SU-DHL-6 (cell line): Measurements from ENCODE around the gene ZC3HAV1.

Source experiments
- EZH2phosphoT487 ChIP-seq: fragments of 200-600 bp; sonication (generic), shearing (Covaris generic); conservative IDR thresholded peaks from 2 replicates; pipeline ENCODE4 v1.6.1; 2018; ENCODE audit warnings: mild to moderate bottlenecking, antibody characterized with exemption, low read length, moderate library complexity, mixed read lengths
- TF ChIP-seq, protein P1 (sequence below): fragments of 200-600 bp; sonication (generic); IDR thresholded peaks from one replicate; pipeline ENCODE4 v1.5.1; 2017; ENCODE audit warnings: antibody characterized with exemption, mild to moderate bottlenecking, low read length, moderate library complexity; ENCODE audit not compliant: insufficient read depth, poor library complexity, severe bottlenecking

DNA sequence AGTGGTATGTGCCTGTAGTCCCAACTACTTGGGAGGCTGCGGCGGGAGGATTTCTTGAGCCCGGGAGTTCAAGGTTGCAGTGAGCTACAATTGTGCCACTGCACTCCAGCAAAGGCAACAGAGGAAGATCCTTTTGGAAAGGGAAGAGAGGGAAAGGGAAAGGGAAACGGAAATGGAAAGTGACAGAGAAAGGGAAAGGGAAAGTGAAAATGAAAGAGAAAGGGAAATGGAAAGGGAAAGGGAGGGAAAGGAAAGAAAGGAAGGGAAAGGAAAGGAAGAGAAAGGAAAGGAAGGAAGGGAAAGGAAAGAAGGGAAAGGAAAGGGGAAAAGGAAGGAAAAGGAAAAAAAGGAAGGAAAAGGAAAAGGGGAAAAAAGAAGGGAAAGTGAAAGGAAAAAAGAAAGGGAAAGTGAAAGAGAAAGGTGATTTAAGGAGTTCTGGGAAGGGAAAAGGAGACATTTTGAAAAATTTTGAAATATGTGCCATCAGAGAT, 2.3 kb upstream of the ZC3HAV1 start:
- TF ChIP-seq, protein P1, sequence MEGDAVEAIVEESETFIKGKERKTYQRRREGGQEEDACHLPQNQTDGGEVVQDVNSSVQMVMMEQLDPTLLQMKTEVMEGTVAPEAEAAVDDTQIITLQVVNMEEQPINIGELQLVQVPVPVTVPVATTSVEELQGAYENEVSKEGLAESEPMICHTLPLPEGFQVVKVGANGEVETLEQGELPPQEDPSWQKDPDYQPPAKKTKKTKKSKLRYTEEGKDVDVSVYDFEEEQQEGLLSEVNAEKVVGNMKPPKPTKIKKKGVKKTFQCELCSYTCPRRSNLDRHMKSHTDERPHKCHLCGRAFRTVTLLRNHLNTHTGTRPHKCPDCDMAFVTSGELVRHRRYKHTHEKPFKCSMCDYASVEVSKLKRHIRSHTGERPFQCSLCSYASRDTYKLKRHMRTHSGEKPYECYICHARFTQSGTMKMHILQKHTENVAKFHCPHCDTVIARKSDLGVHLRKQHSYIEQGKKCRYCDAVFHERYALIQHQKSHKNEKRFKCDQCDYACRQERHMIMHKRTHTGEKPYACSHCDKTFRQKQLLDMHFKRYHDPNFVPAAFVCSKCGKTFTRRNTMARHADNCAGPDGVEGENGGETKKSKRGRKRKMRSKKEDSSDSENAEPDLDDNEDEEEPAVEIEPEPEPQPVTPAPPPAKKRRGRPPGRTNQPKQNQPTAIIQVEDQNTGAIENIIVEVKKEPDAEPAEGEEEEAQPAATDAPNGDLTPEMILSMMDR: no peak
- no peak for TF ChIP-seq EZH2phosphoT487
